Measurements from ENCODE around the gene MSRB3.

DNA sequence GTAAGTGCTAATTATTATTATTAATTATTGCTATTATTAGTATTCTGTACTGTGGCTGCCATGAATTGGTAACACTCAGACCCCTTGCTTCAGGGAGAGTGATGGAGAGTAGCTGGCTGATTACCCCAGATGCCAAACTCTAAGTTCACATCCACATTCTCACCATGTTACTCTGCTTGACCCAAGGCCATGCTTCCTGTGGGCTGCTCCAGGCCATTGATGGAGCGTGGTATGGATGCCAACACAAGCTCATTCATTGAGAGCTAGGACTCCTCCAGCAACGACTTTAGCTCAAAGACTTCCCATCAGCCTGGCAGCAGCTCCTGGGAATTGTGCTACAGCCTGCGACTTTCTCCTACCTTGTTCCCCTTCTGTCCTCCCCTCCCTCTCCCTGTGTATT lies 233.4 kb downstream of the MSRB3 start:
- TF ChIP-seq CTCF (conservative IDR thresholded peaks at IDR 0.05; ENCODE audit: low read depth in 2 of 2) (no peak), POLR2AphosphoS5 (IDR thresholded peaks at IDR 0.05; ENCODE audit: low read depth) (no peak)
